DOHH2 (cell line): ENCODE data around the gene NCBP3.

Experiments
- H3F3A ChIP-seq: fragments of 200-600 bp; sonication (generic), shearing (Covaris generic); 2 replicates; pipeline ENCODE4 v1.6.0; 2016; ENCODE audit warnings: antibody characterized with exemption, mild to moderate bottlenecking; ENCODE audit not compliant: control insufficient read depth, insufficient read depth
- H3K27ac ChIP-seq: fragments of 200-600 bp; sonication (generic); 2 replicates; pipeline ENCODE4 v1.5.1; 2014; ENCODE audit warnings: low read depth, mild to moderate bottlenecking, low read length, moderate library complexity
- H3K27me3 ChIP-seq: fragments of 200-600 bp; sonication (generic); 2 replicates; pipeline ENCODE4 v1.6.1; 2014; ENCODE audit warnings: mild to moderate bottlenecking, low read length, mixed read lengths; ENCODE audit not compliant: control insufficient read depth
- H3K36me3 ChIP-seq: fragments of 200-600 bp; sonication (generic); 2 replicates; pipeline ENCODE4 v1.6.1; 2014; ENCODE audit warnings: mild to moderate bottlenecking, low read length, moderate library complexity, mixed read lengths; ENCODE audit not compliant: control insufficient read depth
- H3K4me1 ChIP-seq: fragments of 200-600 bp; sonication (generic); 2 replicates; pipeline ENCODE4 v1.6.1; 2014; ENCODE audit warnings: mild to moderate bottlenecking, low read length, mixed read lengths; ENCODE audit not compliant: control insufficient read depth
- H3K4me2 ChIP-seq: fragments of 200-600 bp; sonication (generic); 2 replicates; pipeline ENCODE4 v1.6.0; 2014; ENCODE audit warnings: mild to moderate bottlenecking, low read length, moderate library complexity
- H3K4me3 ChIP-seq: fragments of 200-600 bp; sonication (generic); 2 replicates; pipeline ENCODE4 v1.5.1; 2014; ENCODE audit warnings: mild to moderate bottlenecking, low read length, mixed read lengths
- H3K79me2 ChIP-seq: fragments of 200-600 bp; sonication (generic); 2 replicates; pipeline ENCODE4 v1.6.1; 2014; ENCODE audit warnings: mild to moderate bottlenecking, low read length, mixed read lengths; ENCODE audit not compliant: control insufficient read depth
- H3K9me2 ChIP-seq: fragments of 200-600 bp; sonication (generic); replicated peaks from 2 replicates; pipeline ENCODE4 v1.6.1; 2014; ENCODE audit warnings: mild to moderate bottlenecking, low read length, mixed read lengths; ENCODE audit not compliant: control insufficient read depth
- H3K9me3 ChIP-seq: fragments of 200-600 bp; sonication (generic); 2 replicates; pipeline ENCODE4 v1.6.1; 2014; ENCODE audit warnings: antibody characterized with exemption, low read length, mixed read lengths; ENCODE audit not compliant: control insufficient read depth, insufficient read depth
- H4K20me1 ChIP-seq: fragments of 200-600 bp; sonication (generic); 2 replicates; pipeline ENCODE4 v1.6.0; 2014; ENCODE audit warnings: low read depth, mild to moderate bottlenecking, antibody characterized with exemption, low read length, moderate library complexity; ENCODE audit not compliant: control insufficient read depth, insufficient read depth
- CTCF ChIP-seq: fragments of 200-600 bp; sonication (generic); IDR thresholded peaks from one replicate; pipeline ENCODE4 v1.5.1; 2014; ENCODE audit warnings: antibody characterized with exemption, mild to moderate bottlenecking, low read depth, low read length; ENCODE audit not compliant: poor library complexity, severe bottlenecking
- EZH2phosphoT487 ChIP-seq: fragments of 200-600 bp; sonication (generic); IDR thresholded peaks from 2 replicates; pipeline ENCODE4 v1.6.1; 2017; ENCODE audit warnings: borderline replicate concordance, mild to moderate bottlenecking, antibody characterized with exemption, low read length, moderate library complexity, mixed read lengths

Gene NCBP3

GRCh38 chr17:3763777-3764170 is 82.3 kb downstream of the NCBP3 start:
- no peak for TF ChIP-seq CTCF
- no peak for TF ChIP-seq EZH2phosphoT487
- H3K4me2 ChIP-seq: no peak overlapping the region
- no peaks in the 10 kb centered on the region for H4K20me1 ChIP-seq
- H3K36me3 ChIP-seq: no peaks in the 10 kb centered on the region
- H3K4me3 ChIP-seq: no peak overlapping the region
- H3K79me2 ChIP-seq: no peaks in the 10 kb centered on the region
- no peaks in the 10 kb centered on the region for H3K9me3 ChIP-seq
- no peaks in the 10 kb centered on the region; the same call in 1 of the 2 replicates for H3F3A ChIP-seq
- no peaks in the 10 kb centered on the region for H3K9me2 ChIP-seq
- peaks cover 27% of the 10 kb centered on the region for H3K4me1 ChIP-seq
- H3K27me3 ChIP-seq: no peaks in the 10 kb centered on the region
- no peak overlapping the region for H3K27ac ChIP-seq

GRCh38 chr17:3762922-3763776 is 82.9 kb downstream of the NCBP3 start:
- Histone ChIP-seq H3K4me1 (peaks cover 27% of the 10 kb centered on the region), H3K36me3 (no peaks in the 10 kb centered on the region), H3K4me2 (no peak overlapping the region), H3K9me2 (no peaks in the 10 kb centered on the region), H3F3A (no peaks in the 10 kb centered on the region; the same call in 1 of the 2 replicates), H3K27ac (no peak overlapping the region), H3K9me3 (no peaks in the 10 kb centered on the region), H3K27me3 (no peaks in the 10 kb centered on the region), H3K79me2 (no peaks in the 10 kb centered on the region), H4K20me1 (no peaks in the 10 kb centered on the region), H3K4me3 (no peak overlapping the region)
- TF ChIP-seq EZH2phosphoT487 (no peak), CTCF (no peak)

GRCh38 chr17:3761918-3762380 is 84.1 kb downstream of the NCBP3 start:
- H3K27ac ChIP-seq: no peak overlapping the region
- no peaks in the 10 kb centered on the region for H4K20me1 ChIP-seq
- no peak overlapping the region for H3K4me3 ChIP-seq
- H3K9me2 ChIP-seq: no peaks in the 10 kb centered on the region
- no peaks in the 10 kb centered on the region for H3K79me2 ChIP-seq
- H3K4me2 ChIP-seq: no peak overlapping the region
- no peaks in the 10 kb centered on the region for H3K36me3 ChIP-seq
- H3K27me3 ChIP-seq: no peaks in the 10 kb centered on the region
- H3F3A ChIP-seq: no peaks in the 10 kb centered on the region
- H3K9me3 ChIP-seq: no peaks in the 10 kb centered on the region
- H3K4me1 ChIP-seq: peaks cover 27% of the 10 kb centered on the region
- TF ChIP-seq CTCF (no peak), EZH2phosphoT487 (no peak)
